ENCODE results near the gene LYZL4. TPM values are rescaled to one million over a fixed set of nuclear protein-coding genes. Genes with fewer than 3 reads are reported as not detected.

LYZL4 gene
- total and polyA plus RNA-seq, 11 donors: not detected

DNA sequence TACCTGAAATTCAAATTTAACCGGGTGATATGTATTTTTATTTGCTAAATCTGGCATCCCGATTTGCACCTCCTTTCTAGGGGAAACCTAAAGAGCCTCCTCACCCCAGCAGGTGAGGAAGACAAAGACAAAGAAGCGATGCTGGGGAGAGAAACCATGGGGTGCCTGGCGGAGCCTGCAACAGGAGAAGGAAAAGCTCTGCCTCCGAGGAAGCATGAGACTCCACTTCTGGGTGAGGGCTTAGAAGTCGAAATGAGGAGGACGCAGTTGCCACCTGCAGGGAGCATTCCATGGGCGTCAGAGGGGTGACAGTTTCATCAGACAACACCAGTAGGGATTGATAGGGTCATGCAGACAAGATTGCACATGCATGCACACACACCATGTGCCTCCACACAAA, 30.5 kb upstream of the LYZL4 start:
- H3K36me3 ChIP-seq: no peaks in the 10 kb centered on the region

DNA sequence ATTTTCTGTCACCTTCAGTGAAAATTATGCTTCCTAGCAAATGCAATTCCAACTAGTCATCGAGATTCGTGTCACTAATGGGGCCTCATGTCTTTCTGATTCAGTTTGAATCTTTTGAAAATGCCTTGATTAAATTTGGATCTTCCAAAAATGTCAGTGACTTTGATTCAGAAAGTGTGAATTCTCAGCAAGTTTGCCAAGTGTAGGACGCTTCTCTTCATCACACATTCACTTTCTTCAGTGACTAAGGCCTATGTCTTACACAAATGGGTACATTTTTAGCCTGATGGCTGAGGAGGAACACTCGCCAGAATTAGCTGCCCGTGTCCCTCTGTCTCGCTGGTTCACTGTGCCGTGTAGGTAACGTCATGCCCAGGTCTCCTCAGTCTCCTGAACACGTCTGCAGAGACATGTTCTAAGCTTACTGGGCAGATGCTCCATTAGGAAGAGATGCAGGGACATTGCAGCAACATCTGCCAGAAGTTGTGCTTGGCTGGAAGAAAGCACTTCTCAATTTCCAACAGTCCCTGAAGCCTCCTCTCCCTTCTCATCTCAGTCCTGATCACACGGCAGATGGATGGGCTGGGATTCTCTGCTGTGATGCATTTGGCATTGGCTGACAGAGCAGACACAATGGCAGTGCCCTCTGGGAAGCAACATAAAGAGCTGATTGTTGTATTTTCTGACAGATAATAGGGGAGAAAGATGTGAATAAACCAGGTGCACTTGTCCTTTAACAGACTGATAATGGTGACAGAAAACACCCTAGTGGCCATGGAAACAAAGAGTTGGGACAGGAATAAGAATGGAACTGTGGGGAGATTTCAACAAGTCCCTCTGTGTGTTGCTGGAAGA, 29.1 kb upstream of the LYZL4 start:
- 77 to 88% (median 87%) methylated on average over 8 to 10 of the region's 10 CpGs for WGBS, 4 donors
- no peaks in the 10 kb centered on the region for H3K9me3 ChIP-seq
- DNase-seq (no peak), ATAC-seq (no peak)
- peaks cover 0 to 5% (median 0%) of the 10 kb centered on the region in 12 donors for H3K4me1 ChIP-seq
- H3K27me3 ChIP-seq: peaks cover 0 to 7% (median 2%) of the 10 kb centered on the region in 9 donors
- H3K4me3 ChIP-seq: no peak overlapping the region
- intact Hi-C loops (cut with DNase I): loop anchor here (2.0 to 10.0 kb wide), 12 partner anchors 108 to 547 kb away; no protein-coding TSS in a partner anchor
- H3K27ac ChIP-seq: no peak overlapping the region
- TF ChIP-seq POLR2A (IDR thresholded peaks at IDR 0.05): no peak
- TF ChIP-seq, protein P1, sequence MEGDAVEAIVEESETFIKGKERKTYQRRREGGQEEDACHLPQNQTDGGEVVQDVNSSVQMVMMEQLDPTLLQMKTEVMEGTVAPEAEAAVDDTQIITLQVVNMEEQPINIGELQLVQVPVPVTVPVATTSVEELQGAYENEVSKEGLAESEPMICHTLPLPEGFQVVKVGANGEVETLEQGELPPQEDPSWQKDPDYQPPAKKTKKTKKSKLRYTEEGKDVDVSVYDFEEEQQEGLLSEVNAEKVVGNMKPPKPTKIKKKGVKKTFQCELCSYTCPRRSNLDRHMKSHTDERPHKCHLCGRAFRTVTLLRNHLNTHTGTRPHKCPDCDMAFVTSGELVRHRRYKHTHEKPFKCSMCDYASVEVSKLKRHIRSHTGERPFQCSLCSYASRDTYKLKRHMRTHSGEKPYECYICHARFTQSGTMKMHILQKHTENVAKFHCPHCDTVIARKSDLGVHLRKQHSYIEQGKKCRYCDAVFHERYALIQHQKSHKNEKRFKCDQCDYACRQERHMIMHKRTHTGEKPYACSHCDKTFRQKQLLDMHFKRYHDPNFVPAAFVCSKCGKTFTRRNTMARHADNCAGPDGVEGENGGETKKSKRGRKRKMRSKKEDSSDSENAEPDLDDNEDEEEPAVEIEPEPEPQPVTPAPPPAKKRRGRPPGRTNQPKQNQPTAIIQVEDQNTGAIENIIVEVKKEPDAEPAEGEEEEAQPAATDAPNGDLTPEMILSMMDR (IDR thresholded peaks at IDR 0.05): no peak
- no peaks in the 10 kb centered on the region for H3K36me3 ChIP-seq

More for the DNA sequence above, 30.5 kb upstream of the LYZL4 start:
- no peak overlapping the region for H3K27ac ChIP-seq
- WGBS, 4 donors: 54 to 65% (median 58%) methylated on average over 8 of the region's 8 CpGs
- no peak for TF ChIP-seq POLR2A (IDR thresholded peaks at IDR 0.05)
- TF ChIP-seq, protein P1 (IDR thresholded peaks at IDR 0.05): no peak
- intact Hi-C loops (cut with DNase I): loop anchor here (2.0 to 10.0 kb wide), 12 partner anchors 106 to 549 kb away; no protein-coding TSS in a partner anchor
- DNase-seq: no peak
- no peak for ATAC-seq
- H3K4me3 ChIP-seq: no peak overlapping the region
- no peaks in the 10 kb centered on the region for H3K4me1 ChIP-seq
- H3K27me3 ChIP-seq: peaks cover 0 to 7% (median 2%) of the 10 kb centered on the region in 9 donors
- H3K9me3 ChIP-seq: no peaks in the 10 kb centered on the region

- H3K27me3 ChIP-seq: peaks cover 0 to 7% (median 2%) of the 10 kb centered on the region in 9 donors
- TF ChIP-seq, protein P1 (IDR thresholded peaks at IDR 0.05): no peak
- no peak for TF ChIP-seq POLR2A (IDR thresholded peaks at IDR 0.05)
- H3K4me3 ChIP-seq: no peak overlapping the region
- no peak overlapping the region for H3K27ac ChIP-seq
- no peak for ATAC-seq
- intact Hi-C loops (cut with DNase I): no loop called here
- no peak for DNase-seq
- H3K36me3 ChIP-seq: no peaks in the 10 kb centered on the region
- peaks cover 0 to 5% (median 0%) of the 10 kb centered on the region in 12 donors for H3K4me1 ChIP-seq
- WGBS, 4 donors: 77 to 90% (median 82%) methylated on average over 2 of the region's 2 CpGs
- H3K9me3 ChIP-seq: no peaks in the 10 kb centered on the region
These were observed 28.3 kb upstream of the LYZL4 start for GRCh38 chr3:42438758-42439157.

GRCh38 chr3:42438193-42438592, 27.8 kb upstream of the LYZL4 start:
- H3K27ac ChIP-seq: no peak overlapping the region
- 93 to 97% (median 95%) methylated on average over 2 of the region's 2 CpGs for WGBS, 4 donors
- intact Hi-C loops (cut with DNase I): no loop called here
- H3K4me3 ChIP-seq: no peak overlapping the region
- peaks cover 0 to 7% (median 2%) of the 10 kb centered on the region in 9 donors for H3K27me3 ChIP-seq
- ATAC-seq (no peak), DNase-seq (no peak)
- TF ChIP-seq, protein P1 (IDR thresholded peaks at IDR 0.05): no peak
- no peak for TF ChIP-seq POLR2A (IDR thresholded peaks at IDR 0.05)
- no peaks in the 10 kb centered on the region for H3K36me3 ChIP-seq
- peaks cover 0 to 5% (median 0%) of the 10 kb centered on the region in 12 donors for H3K4me1 ChIP-seq
- peaks cover 0 to 5% (median 0%) of the 10 kb centered on the region in 12 donors for H3K9me3 ChIP-seq

Measured in heart left ventricle (tissue), 16 donors.